GM19463 (cell line): ENCODE data around the gene ENOX1.

Experiments used
- ATAC-seq: cut with Tn5 transposase; IDR thresholded peaks from one replicate; pipeline ENCODE4 v1.9.1; 2021; ENCODE audit warnings: mild to moderate bottlenecking, moderate library complexity; ENCODE audit not compliant: unreplicated experiment

ENOX1 gene

DNA sequence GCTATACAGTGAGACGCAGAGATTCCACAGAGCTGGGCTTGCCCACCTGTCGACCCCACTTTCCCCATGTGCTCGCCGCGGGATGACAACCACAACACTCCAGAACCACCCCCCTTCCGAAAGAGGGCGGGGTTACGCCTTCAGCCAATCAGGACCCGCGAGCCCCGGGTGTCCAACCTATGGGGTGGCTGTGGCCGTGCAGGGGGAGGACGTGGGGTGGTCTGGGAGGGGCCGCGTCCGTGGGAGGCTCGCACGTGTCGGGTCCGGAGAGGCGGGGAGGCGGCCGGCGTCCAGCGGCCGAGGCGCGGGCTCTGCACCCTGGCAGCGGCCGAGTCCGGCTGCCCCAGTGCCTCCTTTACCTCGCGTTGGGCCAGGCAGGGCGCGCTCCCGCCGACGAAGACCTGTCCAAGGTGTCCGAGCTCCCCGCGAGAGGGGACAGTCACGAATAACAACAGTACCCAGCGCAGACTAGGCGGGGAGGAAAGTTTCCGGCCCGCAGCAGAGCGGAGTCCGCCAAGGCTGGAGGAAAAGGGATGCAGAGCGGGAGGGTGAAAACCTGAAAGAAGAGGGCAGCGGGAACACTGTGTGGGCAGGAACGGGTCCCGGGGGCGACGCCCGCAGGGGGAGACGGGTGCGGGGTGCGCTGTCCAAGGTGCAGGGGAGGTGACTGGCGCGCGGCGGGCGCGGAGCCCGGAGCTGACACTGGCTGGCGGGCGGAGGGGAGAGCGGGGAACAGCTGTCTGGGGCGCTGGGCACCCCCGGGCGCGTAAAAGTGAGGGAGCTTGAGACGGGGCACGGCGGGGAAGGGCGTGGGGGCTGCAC lies 911 bp downstream of the ENOX1 start:
- peak; percentile 31 for ATAC-seq

DNA sequence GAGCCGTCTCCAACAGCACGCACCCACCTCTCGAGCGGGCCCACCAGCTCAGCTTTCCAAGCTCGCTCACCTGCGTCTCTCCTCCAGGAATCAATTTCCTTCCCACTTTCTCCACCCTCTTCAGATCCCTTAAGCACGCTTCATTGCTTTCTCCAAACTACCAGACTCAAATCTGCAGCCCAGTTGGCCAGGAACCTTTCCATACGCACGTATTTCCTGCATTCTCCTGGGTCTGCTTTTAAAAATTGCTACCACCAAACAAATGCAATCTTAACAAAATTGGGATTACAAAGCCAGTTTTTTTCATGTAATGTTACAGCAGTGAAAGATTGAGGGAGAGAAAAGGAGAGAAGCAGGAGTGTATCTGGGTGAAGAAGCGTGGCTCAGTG lies 1.5 kb downstream of the ENOX1 start:
- no peak for ATAC-seq

DNA sequence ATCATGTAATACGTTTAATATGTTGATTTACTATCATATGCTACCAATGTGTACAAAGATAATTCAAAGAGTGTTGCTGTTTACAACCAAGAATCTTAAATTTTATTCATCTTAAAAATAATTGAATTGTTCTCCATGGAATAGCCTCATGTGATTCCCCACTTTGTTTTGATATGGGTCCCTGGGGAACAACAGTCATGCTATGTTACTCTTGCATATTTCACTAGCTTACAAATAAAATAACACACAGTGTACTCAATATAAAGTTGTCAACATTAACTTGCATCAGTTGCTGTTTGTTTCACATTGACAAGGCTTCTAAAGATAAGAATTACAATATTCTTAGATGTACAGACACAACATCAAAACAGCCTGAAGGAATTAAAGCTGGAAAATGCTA lies 2.3 kb downstream of the ENOX1 start:
- no peak for ATAC-seq

DNA sequence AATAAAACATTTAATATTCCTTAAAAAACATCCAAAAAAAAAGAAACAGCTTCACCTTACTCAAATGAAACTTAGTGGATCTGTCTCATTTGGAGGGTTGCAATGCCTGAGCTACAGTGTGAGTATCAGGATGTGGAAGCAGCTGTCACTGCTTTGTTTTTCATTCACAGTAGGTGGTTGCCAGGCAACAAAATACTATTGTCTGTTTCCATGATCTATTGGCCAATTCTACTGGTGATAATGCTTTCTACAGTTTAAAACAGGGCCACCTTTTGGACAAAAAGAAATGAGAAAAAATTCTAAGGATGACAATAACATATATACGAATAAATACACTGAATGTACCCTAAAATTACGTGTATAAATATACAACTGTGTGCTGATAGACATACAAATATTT lies 3.0 kb downstream of the ENOX1 start:
- no peak for ATAC-seq

DNA sequence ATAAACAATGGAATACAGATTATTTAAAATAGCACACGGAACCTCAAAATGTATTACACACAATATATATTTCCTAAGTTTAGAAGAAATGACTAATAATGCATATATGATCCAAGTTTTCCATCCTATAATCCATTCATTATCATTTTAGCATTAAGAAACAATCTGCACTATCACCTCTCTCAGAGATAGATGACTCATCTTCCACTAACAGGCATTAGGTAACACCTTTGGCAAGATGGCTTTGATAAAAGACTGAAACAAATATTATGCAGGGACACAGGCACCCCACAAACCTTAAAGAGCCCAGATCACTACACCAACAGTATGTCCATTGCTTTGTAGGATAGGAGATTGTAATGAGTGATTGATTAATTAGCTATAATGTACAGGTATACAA lies 4.1 kb downstream of the ENOX1 start:
- ATAC-seq: no peak

DNA sequence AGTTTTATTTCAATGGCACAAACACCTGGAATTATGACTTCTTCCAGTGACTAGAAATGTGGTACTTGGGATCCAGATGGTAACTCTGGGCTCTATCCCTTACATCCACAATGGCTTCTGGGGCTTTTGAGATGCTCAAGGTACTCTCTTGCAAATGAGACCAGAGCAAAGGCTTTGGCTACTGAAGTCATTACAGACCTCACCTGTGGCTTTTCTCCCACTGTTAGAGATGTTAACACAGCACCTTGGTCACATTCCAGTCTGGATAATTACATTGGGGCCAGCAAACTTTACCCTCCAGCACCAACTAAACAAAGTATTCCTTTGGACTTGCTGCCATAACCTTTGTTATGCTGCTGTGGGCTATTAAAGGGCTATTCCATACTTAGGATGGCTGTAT lies 6.1 kb downstream of the ENOX1 start:
- ATAC-seq: no peak

DNA sequence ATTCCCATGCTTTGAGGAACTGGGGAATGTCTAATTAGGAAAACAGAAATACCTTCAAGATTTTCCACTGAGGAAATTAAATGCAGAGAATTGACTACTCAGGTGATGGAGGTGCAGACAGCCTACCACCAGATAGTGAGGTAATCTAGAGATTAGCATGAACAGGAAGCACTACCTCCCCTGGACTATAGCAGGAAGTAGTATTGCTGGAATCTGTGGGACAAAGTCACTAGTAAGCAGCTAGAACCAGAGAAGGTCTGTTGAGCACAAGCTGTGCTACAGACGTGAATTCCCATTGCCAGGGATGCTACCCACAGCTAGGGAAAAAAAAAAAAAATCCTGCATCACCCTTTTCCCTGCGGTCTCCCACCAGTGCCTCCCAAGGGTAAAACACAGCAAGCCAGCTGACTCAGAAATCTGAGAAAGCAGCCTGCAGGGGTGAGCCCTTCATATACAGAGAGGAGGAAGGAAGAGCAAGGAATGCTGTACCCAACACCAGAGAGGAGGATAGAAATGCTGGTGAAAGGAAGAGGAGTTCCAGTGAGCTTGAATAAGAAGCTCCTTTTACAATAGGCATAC lies 10.2 kb downstream of the ENOX1 start:
- no peak for ATAC-seq

DNA sequence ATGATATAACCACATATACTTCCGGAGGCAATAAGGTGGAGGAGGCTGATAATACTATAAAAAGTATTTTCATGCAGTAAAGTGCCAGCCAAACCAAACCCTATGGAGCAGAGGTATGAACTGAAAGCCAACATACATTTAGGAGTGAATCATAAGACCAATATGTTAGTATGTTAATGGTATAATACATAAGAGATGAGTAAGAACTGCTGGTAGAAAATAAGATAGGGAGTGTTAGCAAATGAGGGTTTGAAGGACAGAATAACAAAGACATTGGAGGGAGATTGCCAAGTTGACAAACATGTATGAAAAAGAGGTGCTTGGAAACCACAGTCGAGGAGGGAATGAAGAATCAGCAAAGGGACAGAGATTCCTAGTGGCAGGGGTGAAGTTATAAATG lies 10.8 kb downstream of the ENOX1 start:
- no peak for ATAC-seq

DNA sequence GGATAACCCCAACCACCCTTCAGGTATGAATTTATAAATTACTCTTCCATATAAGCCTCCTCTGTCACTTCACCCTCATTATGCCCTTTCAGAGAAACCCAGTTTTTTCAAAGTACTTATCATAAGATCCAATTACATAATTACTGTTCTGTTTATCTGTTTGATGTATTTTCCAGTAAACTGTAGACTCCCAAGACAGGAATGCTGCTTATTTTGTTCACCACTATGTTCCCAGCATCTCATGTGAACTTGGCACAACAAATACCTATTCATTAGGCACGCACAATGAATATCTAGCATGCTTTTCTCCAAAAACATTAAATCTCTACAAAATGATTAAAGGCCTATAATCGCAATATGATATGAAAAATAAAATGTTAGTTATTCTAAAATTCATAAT lies 13.2 kb downstream of the ENOX1 start:
- no peak for ATAC-seq

DNA sequence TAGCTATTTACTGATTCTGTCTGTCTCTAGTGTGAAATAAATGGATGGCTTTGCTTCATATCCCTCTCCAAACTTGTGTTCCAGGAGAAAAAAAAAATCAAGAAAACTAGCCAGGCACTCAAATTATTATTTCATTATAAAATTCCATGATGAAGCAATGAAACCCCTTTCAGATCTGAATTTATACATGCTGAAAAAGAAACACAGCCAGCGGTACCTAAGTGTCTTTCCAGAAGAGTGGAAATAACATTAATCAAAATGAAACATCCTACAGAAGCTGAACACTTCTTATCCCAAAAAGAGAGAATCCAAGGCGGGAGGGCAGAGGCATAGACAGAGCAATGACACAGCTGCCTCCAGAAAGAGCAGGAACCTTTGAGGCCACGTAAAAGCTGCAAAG lies 15.9 kb downstream of the ENOX1 start:
- ATAC-seq: no peak

DNA sequence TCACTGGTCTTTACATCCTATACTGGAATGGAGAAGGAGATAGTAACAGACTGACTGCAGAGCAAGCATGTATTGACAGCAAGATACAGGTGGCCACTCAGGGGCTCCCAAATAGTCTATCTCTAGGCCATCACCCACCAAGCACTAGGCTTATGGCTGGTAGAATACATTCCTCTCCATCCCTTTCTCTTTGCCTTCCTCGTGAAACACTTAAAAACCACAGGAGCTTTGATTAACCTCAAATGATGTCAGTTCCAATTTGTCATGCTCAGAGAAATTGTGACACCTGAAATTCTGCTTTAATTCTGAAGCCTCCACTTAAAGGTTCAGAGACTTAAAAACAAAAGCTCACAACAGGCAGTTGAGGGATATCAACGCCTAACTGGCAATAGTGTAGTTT lies 17.2 kb downstream of the ENOX1 start:
- ATAC-seq: no peak

DNA sequence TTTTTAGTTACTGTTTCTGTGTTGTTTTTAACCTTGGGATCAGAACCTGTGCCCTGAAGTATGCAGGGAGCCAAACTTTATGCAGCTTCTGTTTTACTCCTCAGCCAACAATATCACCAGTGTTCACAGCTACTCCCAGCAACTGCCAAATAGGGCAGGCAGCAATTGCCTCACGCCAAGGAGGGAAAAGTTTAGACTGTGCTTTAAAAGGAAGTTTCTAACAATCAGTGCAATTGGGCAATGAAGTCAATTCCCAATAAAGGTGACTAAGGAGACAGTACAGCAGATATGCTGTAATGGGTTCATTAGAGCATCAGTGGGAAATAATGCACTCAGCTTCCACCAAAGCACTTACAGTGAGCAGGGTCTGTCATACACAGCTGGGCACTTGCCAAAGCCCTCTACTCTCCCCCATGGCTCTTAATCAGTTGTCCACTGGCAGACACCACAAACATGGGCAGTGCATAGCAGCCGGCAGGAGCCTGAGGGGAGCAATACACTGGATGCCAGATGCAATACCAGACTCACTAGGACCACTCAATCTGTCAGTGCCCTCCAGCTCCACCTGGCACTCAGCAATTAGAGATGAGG lies 19.3 kb downstream of the ENOX1 start:
- no peak for ATAC-seq

DNA sequence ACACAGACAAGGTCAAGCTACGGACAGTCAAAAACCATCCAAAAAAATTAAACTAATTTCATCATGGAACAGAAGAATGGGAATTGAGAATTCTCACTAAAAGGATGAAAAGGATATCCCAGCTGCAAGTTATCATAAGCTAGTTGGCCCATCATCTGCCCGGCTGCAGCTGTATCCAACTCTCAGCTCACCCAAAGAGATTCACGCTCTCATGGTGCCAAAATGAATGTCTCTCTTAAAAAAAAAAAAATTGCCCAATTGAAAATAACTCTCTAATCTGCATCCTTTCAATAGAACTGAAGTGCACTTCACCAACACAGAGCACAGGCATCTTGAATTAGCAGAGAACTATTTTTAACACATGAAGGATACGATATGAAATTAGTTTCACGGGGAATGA lies 20.0 kb downstream of the ENOX1 start:
- ATAC-seq: no peak

DNA sequence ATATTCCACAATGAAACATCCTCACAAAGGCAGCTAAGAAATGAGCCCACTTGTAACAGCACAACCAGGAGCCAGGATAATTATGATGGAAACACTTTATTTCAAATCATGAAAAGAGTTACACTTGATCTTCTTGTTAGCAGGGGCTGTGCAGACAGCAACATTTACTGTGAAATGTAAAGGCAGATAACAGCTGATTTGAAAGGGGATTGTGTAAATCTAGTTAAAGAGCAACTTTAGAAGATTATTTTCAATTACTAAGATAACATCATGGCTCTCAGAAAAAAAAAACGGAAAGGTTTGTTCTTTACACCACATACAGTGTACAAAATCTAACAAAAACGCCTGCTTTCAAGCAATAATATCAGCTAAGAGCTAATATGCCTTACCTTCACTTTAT lies 22.4 kb downstream of the ENOX1 start:
- no peak for ATAC-seq

DNA sequence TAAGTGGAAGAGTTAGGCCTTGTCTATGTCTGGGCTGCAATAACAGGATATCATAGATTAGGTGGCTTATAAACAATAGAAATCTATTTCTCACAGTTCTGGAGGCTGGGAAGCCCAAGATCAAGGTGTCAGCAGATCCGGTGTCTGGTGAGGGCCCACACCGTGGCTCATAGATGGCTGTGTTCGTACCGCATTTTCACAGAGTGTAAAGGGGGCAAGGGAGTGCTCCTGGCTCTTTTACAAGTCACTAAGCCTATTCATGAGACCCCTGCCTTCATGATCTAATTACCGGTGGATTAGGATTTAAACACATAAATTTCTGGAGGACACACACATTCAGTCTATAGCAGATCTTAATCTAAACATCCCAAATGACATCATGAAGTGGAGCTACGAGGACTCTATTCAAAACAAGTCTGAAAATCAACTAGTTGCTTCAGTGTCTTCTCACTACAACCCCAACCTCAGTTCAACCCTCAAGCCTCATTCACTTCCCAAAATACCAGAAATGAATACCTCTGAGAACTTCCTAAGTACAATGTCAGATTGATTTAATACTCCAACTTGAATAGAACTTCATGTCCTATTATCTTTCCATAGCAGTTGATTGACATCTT lies 23.5 kb downstream of the ENOX1 start:
- ATAC-seq: no peak

DNA sequence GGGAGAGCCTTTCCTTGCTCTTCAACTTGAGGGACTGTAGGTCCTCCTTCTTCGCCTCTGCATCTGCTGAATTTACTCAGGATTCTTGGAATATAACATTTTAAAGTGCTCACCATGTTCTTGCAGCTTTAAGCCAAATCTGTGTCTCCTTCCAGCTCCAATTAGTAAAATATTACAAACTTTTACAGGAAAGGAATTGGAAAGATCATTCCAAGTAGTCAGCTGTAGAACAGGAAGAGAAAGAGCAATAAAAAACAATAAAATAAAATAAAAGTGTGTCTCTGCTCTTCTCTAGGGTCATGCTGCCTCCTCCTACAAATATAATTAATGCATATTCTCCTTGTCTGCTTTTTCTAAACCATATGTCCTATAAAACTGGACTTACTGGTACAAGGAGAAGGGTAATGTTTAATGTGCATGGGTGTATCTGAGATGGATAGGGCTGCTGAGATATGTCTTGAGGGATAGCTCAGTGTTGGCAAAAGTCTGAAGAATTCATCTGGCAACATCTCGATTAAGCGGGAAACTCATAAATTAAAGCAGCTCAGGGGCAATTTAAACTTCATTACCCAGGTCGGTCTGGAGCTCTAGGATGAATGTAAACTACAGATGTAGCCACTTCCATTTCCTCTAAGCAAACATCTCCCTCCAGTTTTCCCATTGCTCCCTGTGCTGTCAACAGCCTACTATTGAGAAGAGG lies 25.0 kb downstream of the ENOX1 start:
- ATAC-seq: no peak

DNA sequence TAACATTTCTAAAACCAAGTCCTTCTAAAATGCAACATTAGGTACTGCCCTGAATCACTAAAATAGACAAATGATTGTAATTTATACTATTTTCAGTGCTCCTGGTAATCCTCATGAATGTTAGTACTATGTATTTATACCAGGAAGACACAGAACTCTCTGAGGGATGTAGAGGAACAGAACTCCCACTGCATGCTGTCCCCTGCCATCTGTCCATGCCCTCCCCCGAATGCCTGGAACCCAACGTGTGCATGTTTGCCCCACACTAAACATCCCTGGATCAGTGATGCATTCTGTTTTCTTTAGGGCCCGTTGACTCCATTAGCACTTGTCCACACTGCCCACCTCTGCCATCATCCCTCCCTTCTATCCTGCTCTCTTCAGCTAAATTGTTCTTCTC lies 26.5 kb downstream of the ENOX1 start:
- ATAC-seq: no peak

DNA sequence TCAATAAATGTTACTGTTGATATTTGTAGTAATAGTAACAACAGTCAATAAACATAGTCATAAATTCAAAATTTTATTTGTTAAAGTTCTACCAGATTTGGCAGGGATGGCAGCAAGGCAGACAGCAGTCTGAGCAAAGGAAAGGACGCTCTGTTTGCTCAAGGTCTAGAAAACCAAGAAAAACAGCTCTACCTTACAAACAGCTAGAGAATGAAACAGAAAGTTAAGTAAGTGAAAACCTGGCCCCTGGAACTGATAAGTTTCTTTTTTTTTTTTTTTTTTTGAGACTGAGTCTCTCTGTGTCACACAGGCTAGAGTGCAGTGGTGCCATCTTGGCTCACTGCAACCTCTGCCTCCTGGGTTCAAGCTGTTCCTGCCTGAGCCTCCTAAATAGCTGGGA lies 27.9 kb downstream of the ENOX1 start:
- ATAC-seq: no peak

DNA sequence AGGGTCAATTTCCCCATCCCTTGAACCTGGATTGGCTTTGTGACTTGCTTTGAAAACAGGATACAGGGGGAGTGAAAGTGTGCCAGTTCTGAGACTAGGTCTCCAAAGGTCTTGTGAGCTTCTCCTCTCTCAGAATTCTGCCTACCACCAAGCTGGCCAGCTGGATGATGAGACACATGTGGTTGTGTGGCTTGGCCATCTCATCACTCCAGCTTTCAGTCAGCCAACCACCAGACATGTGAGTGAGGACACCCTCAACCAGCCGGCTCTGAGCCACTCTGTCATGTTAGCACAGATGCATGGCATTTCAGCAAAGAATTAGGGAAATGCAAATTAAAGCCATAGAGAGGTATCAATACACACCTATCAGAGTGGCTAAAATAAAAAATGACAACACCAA lies 29.5 kb downstream of the ENOX1 start:
- no peak for ATAC-seq

DNA sequence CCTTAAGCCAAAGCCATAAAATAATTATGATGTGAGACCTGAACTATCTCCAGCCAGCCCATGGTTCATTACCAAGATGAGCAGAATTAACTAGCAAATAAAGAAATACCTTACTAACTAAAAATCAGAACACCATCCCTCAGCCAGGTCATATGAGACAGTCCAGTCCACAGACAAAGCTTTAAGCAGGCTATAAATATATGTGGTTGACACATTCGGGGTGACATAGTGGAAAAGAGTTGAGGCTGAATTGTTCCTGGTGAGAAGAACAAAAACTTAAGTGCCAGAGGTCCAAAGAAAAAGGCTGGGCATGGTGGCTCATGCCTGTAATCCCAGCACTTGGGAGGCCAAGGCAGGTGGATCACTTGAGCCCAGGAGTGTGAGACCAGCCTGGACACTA lies 30.9 kb downstream of the ENOX1 start:
- ATAC-seq: no peak

DNA sequence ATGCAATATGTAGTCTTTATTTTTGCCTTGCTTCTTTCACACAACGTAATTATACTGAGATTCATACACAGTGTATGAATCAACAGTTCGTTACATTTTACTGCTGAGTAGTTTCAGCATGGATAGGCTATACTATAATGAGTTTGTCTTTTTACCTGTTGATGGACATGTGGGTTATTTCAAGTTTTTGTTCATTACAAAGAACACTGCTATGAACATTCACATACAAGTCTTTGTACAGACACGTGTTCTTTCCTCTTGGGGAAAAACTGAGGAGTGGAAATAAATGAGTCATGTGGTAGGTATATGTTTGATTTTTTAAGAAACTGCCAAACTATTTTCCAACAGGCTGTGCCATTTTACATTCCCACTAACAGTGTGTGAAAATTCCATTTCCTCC lies 35.1 kb downstream of the ENOX1 start:
- no peak for ATAC-seq

DNA sequence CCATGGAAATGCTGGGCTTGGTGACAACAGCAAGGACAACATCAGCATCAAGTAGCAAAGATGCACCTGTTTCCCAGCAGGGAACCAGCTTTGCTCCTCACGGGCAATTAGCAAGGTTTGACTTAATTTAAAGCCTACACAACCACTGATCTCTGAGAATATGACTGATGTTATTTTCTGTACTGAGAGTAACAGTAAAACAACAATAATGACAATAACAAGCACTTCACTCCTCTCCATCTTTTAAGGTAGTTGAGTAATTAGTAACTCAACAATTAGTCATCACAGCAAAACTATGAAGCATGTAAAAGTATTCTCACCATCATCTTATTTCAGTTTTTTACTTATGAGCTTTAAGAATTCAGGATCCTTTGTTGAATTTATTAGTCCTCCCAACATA lies 37.3 kb downstream of the ENOX1 start:
- ATAC-seq: no peak
